Lung (tissue), 12 donors: ENCODE measurements around the gene ATP6V0D1. TPM values are rescaled to one million over a fixed set of nuclear protein-coding genes. Genes with fewer than 3 reads are reported as not detected.

Experiments used
- ATAC-seq: fragments of 200-7000 bp; cut with Tn5 transposase; one replicate; pipeline ENCODE4 v1.9.1; 2020; ENCODE audit warnings: moderate number of reproducible peaks; ENCODE audit not compliant: insufficient read depth, low FRiP score
- DNase-seq, 3 donors: peaks; one replicate each; pipeline ENCODE4 v3.0.0-alpha.2; 2013 to 2017
- H3K27ac ChIP-seq, 2 donors: one replicate each; pipeline ENCODE4 v1.5.1; 2013; ENCODE audit warnings: mild to moderate bottlenecking in 2 of 2, moderate library complexity in 2 of 2, control low read depth in 1 of 2, inconsistent platforms in 1 of 2, low read depth in 1 of 2, low read length in 1 of 2
- H3K27me3 ChIP-seq, 3 donors: one replicate each; pipeline ENCODE4 v1.5.1; 2013; ENCODE audit warnings: low read length in 2 of 3; ENCODE audit not compliant: control insufficient read depth in 3 of 3, insufficient read depth in 3 of 3
- H3K36me3 ChIP-seq, 4 donors: one replicate each; pipeline ENCODE4 v1.5.1; 2013; ENCODE audit warnings: low read length in 4 of 4, mild to moderate bottlenecking in 1 of 4, moderate library complexity in 1 of 4; ENCODE audit not compliant: control insufficient read depth in 4 of 4, insufficient read depth in 4 of 4
- H3K4me1 ChIP-seq, 5 donors: one replicate each; pipeline ENCODE4 v1.5.1; 2013; ENCODE audit warnings: low read length in 5 of 5, mild to moderate bottlenecking in 2 of 5, moderate library complexity in 1 of 5; ENCODE audit not compliant: control insufficient read depth in 5 of 5, insufficient read depth in 5 of 5
- H3K4me3 ChIP-seq: one replicate; pipeline ENCODE4 v1.5.1; 2013; ENCODE audit warnings: mild to moderate bottlenecking, control low read depth, moderate library complexity
- H3K9ac ChIP-seq, 2 donors: one replicate each; pipeline ENCODE4 v1.5.1; 2013; ENCODE audit warnings: low read length in 2 of 2, control low read depth in 1 of 2; ENCODE audit not compliant: insufficient read depth in 1 of 2
- H3K9me3 ChIP-seq, 4 donors: one replicate each; pipeline ENCODE4 v1.5.1; 2013; ENCODE audit warnings: low read length in 3 of 4, mild to moderate bottlenecking in 1 of 4, moderate library complexity in 1 of 4; ENCODE audit not compliant: control insufficient read depth in 4 of 4, insufficient read depth in 3 of 4
- WGBS, 2 donors: extraction: QIAGEN DNeasy Blood & Tissue Kit; methylation state at CpG; one replicate each; pipeline ENCODE4 v1.1.7; 2013; 5-methylcytosine and 5-hydroxymethylcytosine counted together
- polyA plus RNA-seq, 2 donors: library from polyadenylated mRNA; stranded (reverse); fragments of 200-250 nt; gene quantifications; one replicate each; pipeline ENCODE4 v1.2.1, GENCODE V29; 2013
- total RNA-seq, 2 donors: library from RNA; depleted of rRNA in 1 of 2; stranded (reverse); fragments of >200 nt in 1 of 2; gene quantifications; one replicate each; pipeline ENCODE4 v1.2.1, GENCODE V29; 2014 to 2021
- TF ChIP-seq, protein P1 (sequence below): IDR thresholded peaks from 2 replicates; pipeline ENCODE4 v1.5.1; 2012; ENCODE audit warnings: mild to moderate bottlenecking; ENCODE audit errors: control extremely low read depth, extremely low read depth
- donor health status: control.
- donor health status: control.
- donor health status: Bipolar disorder and iron deficiency.
- donor health status: healthy.
- donor health status: DM: yes; HTN: yes; CAD: no.

Gene ATP6V0D1
- total and polyA plus RNA-seq, 4 donors: 39.6 to 249 (median 136) TPM

GRCh38 chr16:67441271-67441753 lies 39.6 kb downstream of the ATP6V0D1 start:
- TF ChIP-seq, protein P1, sequence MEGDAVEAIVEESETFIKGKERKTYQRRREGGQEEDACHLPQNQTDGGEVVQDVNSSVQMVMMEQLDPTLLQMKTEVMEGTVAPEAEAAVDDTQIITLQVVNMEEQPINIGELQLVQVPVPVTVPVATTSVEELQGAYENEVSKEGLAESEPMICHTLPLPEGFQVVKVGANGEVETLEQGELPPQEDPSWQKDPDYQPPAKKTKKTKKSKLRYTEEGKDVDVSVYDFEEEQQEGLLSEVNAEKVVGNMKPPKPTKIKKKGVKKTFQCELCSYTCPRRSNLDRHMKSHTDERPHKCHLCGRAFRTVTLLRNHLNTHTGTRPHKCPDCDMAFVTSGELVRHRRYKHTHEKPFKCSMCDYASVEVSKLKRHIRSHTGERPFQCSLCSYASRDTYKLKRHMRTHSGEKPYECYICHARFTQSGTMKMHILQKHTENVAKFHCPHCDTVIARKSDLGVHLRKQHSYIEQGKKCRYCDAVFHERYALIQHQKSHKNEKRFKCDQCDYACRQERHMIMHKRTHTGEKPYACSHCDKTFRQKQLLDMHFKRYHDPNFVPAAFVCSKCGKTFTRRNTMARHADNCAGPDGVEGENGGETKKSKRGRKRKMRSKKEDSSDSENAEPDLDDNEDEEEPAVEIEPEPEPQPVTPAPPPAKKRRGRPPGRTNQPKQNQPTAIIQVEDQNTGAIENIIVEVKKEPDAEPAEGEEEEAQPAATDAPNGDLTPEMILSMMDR: no peak
- WGBS, 2 donors: 65 to 67% methylated on average over 17 of the region's 17 CpGs
- Histone ChIP-seq H3K36me3 (peaks cover 0 to 75% (median 14%) of the 10 kb centered on the region in 4 donors), H3K9me3 (peaks cover 0 to 2% (median 0%) of the 10 kb centered on the region in 4 donors), H3K27ac (peak overlapping the region in 1 of 2 donors; percentile 17), H3K27me3 (no peaks in the 10 kb centered on the region), H3K4me1 (peaks cover 4 to 52% (median 22%) of the 10 kb centered on the region in 5 donors), H3K4me3 (no peak overlapping the region), H3K9ac (no peak overlapping the region)
- peak; percentile 45 to 76 (median 47) for DNase-seq
- ATAC-seq: peak; percentile 49

DNA sequence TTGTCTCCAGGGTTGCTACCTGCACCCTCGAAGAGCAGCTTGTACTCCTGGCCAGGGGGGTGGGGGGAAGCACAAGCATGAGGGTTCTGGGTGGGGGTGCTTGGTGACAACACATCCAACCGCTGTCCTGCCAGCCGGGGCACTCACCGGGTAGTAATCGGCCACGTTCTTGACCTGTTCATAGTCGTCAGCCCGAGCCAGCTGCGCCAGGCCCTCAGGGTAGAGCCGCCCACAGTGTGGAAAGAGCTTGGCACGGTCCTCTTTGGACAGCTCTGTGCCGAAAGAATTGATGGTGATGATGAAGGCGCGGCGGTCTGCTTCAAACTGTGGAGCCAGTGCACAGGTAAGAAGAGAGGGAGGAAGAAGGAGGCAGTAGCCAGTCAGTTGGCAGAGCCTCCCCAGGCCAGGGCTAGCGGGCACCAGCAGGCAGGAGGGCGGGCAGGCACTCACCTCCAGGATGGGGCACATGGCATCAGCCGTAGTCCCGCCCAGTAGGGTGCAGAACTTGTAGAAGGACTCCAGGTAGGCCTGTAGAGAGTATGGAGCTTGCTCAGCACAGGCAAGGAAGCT lies 42.0 kb downstream of the ATP6V0D1 start:
- WGBS, 2 donors: 95 to 96% methylated on average over 19 of the region's 19 CpGs
- peaks cover 0 to 29% (median 13%) of the 10 kb centered on the region in 5 donors for H3K4me1 ChIP-seq
- ATAC-seq (no peak), DNase-seq (no peak)
- no peaks in the 10 kb centered on the region for H3K27me3 ChIP-seq
- TF ChIP-seq, protein P1: no peak
- H3K9me3 ChIP-seq: peaks cover 0 to 2% (median 0%) of the 10 kb centered on the region in 4 donors
- H3K9ac ChIP-seq: no peak overlapping the region
- no peak overlapping the region for H3K27ac ChIP-seq
- H3K4me3 ChIP-seq: no peak overlapping the region
- H3K36me3 ChIP-seq: peaks cover 0 to 61% (median 13%) of the 10 kb centered on the region in 4 donors

DNA sequence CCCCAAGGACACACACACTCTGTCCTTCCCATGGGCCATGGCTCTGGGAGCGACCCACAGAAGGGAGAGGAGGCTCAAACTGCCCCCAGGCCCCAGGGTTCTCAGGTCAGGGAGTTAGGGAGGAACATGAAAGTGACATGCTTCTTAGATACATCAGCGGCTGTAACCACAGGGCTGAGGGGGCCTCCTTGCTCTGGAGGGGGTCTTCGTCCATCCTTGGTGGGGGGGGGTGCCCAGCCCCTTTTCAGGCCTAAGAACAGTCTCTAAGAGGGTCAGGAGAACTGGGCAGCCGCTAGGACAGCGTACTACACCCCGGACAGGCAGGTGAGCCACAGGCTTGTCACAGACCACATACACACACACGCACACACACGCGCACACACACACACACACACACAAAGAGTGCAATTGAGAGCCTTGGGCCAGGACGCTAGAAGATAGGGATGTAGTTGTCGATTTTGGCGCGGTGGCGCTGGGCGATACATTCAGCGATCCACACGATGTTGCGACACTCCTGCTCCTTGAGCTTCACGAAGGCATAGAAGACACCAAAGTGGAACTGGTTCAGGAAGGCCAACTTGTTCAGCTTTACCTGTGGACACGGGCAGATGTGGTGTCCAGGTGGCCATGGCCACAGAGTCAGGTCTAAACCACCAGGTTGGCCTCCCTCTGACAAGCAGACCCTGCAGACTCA lies 42.7 kb downstream of the ATP6V0D1 start:
- H3K27ac ChIP-seq: no peak overlapping the region
- H3K4me1 ChIP-seq: peaks cover 0 to 22% (median 13%) of the 10 kb centered on the region in 5 donors
- peaks cover 0 to 55% (median 13%) of the 10 kb centered on the region in 4 donors for H3K36me3 ChIP-seq
- no peak overlapping the region for H3K9ac ChIP-seq
- peaks cover 0 to 2% (median 0%) of the 10 kb centered on the region in 4 donors for H3K9me3 ChIP-seq
- H3K4me3 ChIP-seq: no peak overlapping the region
- WGBS, 2 donors: 94% methylated on average over 20 of the region's 20 CpGs
- no peak for DNase-seq
- H3K27me3 ChIP-seq: no peaks in the 10 kb centered on the region
- ATAC-seq: no peak
- TF ChIP-seq, protein P1: no peak
